Stimulated activated CD4-positive, alpha-beta T cell treated with anti-CD3 and anti-CD28 coated beads, TNF-alpha, amount 100 ng/mL, for 24 hours (primary cell): ENCODE results near the gene FSTL4.
"Not testable (repeated sequence)": the region's sequence is repeated elsewhere in the genome, so short reads cannot be mapped to it uniquely, and the experiment has no call there.

Source experiments
- DNase-seq, 3 experiments: peaks; one replicate each; pipeline ENCODE4 v3.0.0-alpha.2; 2020; ENCODE audit warnings: low read depth in 3 of 3

FSTL4 gene

DNA sequence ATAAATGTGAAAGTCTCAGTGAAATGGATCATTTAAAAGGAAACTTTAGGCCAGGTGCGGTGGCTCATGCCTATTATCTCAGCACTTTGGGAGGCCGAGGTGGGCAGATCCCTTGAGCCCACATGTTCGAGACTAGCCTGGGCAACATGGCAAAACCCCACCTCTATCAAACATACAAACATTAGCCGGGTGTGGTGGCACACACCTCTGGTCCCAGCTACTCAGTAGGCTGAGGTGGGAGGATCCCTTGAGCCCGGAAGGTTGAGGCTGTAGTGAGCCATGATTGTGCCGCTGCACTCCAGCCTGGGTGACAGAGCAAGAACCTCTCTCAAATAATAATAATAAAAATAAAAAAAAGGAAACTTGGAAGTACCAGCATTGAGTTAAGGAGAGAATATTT, 384.4 kb downstream of the FSTL4 start:
- no peak for DNase-seq

DNA sequence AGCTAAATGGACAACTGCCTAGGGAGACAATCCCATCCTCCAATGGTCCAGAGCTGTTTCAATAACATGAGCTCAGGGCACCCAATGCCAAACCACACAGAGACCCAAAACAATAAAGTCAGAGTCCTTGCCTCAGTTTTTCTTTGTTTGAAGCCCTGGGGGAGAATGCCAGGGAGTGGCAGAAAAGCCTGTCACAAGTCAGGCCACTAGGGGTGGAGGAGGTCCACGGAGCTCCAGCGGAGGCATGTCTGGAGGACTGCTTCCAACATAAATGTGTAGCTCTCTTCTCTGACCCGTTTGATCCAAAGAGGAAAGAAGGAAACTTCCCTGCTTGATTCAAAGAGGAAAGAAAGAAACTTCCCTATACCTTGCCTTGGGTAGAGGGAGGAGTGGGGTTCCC, 385.3 kb downstream of the FSTL4 start:
- no peak for DNase-seq

DNA sequence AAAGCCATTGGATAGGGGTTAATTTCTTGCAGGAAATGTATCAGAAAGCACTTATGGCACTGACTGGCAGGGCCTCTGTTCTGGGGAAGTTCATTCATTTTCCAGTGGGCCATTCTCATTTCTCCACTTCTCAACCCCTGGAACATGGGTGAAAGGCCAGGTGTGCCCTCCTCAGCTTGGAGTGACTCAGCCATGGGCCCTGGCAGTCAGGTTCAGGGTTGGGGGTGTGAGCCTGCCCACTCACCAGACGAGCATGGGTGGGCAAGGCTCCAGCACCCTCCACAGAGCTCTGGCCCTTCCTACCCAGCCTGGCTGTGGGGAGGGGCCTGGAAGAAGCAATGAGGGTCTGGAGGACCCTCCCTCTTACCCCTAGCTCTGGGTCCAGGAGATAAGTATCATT, 386.2 kb downstream of the FSTL4 start:
- DNase-seq = no peak

DNA sequence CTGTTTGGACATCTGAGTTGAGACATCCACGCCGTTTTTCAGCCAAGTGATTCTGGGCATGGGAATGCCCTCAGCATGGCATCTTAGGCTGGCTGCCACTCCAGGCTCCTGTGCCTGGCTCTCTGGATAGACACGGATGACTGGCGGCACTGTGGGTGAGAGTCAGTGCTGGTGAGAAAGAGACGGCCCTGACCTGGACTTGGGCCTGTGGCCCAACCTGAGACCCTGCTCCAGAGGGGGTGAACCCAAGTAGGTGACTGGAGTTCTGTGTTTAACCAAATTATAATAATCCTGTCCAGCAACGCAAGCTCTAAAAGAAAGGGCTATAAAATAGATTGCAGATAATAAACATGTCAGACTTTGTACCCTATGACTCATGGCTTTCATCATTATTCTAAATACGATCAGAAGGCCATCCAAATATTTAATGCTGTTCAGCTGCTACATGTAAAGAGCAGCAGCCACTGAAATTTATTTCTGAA, 386.6 kb downstream of the FSTL4 start:
- no peak for DNase-seq

DNA sequence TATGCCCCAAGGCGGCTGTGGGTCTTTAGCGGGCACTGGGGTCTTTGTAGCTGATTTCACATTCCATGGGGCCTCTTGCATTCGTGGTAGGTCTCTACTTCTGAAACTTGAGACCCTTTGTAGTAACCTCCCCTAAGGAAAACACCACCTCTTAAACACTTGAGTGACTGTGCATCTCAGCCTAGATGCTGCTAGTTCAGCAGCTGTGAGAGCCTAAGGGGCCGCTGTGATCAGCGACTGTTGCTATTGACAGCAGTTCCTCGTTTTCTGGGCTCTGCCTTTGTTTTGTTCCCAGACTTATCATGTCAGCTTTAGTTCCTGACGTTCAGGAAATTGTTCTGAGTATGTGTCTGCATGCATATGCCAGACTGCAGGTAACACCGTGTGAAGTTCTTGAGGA, 389.4 kb downstream of the FSTL4 start:
- no peak for DNase-seq

DNA sequence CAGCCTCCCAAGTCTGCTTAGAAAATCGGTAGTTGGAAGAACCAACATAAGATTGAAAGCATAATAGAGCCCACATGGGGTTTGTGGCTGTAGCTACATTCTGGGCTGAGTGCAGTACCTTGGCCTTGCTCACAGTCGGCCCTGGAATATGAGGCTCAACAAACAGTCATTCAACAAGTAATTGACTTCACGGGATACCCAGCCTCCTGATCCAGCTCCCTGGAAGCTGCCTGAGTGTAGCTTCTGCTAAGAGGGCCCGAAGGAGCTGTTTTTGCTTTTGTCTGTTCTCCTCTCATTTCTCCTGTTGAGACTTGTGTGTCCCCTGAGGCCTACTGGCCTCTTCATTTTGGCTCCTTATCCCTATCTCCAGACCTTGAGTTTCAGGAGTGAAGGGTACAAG, 389.8 kb downstream of the FSTL4 start:
- no peak for DNase-seq

DNA sequence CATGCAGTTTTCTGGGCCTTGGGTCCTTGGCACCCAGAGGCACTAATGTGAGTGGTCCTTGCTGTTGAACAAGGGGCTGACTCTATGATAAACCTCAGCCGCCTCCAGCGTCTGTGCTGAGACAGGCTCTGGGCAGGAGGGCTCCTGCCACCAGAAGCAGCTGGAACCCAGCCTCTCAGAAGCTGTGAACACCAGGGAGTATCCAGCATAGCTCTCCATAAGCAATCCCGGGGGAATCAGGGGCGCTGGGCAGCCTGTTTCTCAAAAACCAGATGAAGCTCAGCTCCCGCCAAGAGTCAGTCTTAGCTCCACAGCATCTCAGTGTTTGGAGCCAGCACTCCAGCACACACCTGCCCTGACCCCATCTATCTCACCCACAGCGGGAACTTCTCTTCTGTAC, 390.3 kb downstream of the FSTL4 start:
- no peak for DNase-seq

DNA sequence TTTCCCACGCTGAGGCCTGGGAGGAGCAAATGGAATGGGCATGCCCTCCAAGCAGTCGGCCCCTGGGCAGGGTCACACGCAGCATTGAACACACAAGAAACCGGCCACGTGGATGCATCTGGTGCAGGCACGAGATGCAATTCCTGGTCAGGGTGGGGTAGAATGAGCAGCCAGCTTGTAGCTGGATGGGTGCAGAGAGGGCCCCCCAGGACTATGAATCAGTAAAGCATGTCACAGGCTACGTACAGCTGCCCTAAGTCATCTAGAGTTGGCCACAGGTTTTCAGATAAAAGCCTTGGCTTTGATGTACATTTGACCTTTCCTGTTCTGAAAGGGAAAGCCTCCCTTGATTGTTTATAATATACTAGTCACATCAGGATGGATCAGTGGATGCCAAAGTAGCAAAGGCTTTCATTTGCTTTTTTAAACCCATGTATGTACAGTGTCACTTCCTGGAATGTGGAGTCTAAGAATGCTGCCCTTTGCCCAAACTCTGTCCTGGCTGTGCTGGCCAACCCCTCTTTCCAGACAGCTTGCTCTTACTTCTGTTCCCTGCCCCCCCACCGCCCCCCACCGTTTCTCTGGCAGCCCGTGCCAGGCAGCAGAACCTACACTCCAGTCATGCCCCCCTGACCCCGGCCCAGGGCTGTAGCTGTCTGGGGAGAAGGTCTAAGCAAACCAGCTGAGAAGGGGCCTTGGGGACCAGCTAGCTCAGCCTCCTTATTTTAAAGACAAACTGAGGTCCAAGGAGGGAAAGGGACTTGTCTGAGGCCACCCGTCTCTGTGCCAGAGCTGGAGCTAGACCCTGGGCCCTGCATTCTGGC, 391.3 kb downstream of the FSTL4 start:
- no peak for DNase-seq

DNA sequence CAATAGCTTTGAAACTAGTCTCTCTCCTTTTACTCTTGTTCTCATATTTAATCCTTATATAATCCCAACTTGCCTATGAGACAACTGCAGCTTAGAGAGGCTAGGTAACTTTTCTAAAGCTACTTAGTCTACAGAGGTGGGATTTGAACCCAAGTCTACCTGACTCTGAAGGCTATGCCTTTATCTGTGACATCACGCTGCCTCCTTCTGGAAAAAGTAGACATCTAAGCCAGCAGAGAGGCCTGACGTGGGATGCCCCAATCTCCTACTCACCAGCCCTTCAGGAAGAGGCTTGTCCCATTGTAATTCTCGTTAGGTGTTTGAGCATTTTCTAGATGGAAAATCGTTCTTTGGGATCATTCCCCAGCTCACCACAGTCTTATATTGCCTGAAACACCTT, 393.0 kb downstream of the FSTL4 start:
- no peak for DNase-seq

DNA sequence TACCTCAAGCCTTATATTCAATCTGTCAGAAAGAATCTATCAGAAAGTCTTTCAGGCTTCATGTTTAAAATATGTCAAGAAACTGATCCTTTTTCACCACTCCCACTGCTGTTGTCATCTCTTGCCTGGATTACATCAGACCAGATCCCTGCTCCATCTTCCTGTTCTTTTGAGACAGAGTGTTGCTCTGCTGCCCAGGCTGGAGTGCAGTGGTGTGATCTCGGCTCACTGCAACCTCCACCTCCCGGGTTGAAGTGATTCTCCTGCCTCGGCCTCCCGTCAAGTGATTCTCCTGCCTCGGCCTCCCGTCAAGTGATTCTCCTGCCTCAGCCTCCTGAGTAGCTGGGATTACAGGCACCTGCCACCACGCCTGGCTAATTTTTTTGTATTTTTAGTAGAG, 396.2 kb downstream of the FSTL4 start:
- DNase-seq = not testable (repeated sequence)

DNA sequence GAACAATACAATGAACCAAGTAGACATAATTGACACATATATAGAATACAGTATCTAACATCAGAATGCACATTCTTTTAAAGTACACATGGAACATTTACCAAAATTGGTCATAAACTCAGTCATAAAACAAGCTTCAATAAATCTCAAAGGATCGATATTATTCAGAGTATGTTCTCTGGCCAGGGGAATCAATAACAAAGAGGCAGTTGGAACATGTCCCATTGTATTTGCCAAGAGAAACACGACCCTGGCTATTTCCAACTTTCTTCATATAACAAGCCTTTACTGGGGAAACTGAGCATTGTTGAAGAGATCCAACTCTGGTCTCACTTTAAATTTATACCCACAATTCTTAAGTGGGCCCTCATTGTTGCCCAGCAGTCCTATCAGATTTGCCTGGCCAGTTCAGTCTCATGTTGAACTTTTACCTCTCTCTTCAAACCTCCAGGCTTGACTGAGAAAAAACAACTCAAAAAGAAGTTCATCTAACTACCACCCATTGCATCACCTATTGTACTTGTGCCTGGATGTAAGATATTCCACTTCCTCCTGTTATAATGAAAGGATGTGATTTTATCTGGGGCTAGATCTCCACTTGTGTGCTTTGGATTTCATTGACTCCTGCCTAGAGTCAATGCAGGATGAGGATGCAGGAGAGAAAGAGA, 398.1 kb downstream of the FSTL4 start:
- no peak for DNase-seq

DNA sequence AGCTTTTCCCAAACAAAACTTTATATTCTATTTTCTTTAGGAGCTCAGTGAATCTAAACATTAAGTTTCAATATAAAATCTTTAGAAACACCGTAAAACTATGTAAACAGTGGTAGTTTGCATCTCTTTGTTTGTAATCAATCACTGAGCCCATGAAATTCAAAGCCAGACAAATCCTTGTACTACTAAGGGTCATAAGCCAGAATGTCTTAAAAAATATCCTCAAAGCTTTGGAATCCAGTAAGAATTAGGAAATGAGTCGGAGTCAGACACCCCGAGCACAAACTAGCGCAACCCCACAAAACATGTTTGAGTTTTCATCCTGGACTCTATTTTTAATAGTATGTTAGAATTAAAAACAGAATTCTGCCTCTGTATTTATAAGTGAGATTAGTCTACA, 406.7 kb downstream of the FSTL4 start:
- DNase-seq = no peak

DNA sequence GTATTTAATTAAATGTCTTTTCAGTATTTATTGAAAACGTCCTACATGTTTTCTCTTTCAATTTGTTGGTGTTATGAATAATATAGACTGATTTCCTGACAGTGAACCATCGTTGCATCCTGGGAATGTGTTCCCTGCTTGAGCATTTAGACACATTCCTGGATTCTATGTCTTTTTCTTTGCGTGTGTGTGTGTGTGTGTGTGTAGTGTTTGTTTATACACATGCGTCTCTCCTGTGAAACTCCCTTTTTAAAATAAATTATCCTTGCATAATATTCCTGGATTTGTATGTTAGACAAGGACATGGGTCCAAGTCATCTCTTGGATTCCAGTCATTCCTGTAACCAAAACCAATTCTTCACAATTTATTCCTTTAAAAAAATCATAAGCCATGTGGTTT, 407.1 kb downstream of the FSTL4 start:
- DNase-seq = no peak

DNA sequence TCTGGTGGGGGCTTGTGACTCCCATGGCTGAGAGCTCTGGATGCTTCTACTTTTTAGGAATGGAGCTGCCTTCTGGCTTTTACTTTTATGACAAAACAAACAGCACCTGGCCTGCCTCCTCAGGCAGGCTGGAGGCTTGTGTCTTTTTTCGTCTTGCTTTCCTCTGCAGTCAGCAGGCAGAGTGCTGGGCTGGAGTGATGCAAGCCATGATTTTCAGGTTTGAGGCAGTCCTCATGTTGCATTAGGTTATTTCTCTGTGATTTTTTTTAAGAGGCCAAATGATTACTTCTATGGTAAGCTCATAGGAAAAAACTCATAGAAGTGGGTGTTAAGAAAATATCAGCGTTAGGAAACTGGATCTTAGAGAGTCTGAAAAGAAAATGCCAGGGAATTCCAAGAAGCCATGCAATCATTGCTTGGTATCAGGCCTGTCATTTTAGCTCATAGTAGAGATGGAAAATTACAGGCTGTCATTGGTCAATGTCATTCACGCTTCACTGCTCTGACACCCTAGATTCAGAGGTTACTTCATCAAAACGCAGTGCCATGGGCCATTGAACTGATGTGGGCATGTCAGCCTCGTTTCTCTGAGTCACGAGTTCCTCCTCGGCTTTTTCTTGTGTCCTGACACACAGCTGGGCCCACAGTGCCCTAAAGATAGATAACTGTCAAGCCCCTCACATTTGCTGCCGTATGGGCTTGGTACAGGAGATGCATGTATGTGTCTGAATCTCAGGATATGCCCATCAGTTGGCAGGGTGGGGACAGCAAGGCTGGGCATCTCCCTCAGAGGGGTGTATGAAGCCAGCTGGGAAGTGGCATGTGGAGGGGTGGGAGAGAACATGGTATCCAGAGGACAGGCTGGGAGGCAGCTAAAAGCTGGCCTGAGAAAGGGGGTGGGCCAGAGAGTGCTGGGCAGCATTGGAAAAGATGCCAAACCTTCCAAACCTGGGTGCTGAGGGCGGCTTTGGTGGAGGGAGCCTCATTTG, 408.7 kb downstream of the FSTL4 start:
- no peak for DNase-seq

DNA sequence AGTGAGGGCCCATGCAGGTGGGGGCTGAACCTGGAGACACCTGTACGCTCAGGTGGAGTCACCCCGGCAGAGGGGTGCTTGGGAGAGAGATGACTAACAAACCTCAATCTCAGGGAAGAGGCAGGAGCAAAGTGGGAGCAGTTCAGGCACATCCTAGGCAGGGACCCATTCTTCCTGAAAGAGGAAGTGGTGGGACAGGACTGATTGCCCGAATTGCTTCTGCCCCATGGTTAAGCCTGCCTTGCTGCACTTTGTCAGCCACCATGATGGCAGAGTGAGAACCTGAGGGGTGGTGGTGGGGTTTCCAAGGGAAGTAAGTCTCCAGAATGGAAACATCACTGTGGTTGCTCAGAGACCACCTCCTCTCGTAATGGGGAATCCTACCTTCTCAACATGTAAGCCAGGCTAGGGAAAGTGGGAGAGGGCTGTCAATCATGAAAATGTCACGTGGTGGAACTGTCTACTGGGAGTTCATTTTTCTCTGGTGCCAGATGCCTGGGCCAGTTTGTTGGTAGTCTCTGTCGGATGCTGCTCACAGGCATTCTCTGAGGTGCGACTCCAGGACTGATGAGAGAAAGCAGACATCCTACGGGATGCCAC, 410.2 kb downstream of the FSTL4 start:
- DNase-seq = no peak

DNA sequence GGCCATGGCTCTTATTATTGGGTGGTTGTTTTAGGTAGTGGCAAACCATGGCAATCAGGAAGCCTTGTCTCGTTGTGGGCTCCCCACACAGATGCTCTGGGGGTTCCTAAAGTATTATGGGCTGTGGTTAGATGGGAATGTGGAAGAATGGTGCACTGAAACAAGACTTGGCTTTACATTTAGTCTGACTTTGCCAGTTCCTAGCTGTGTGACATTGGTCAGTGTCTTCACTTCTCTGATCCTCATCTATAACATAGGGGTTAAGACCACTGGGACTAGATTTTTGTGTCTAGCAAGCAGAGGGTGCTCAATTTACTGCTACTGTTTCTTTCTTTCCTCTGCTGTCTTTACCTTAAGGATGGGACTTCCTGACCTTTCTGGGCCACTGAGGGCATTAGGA, 411.0 kb downstream of the FSTL4 start:
- DNase-seq = no peak

DNA sequence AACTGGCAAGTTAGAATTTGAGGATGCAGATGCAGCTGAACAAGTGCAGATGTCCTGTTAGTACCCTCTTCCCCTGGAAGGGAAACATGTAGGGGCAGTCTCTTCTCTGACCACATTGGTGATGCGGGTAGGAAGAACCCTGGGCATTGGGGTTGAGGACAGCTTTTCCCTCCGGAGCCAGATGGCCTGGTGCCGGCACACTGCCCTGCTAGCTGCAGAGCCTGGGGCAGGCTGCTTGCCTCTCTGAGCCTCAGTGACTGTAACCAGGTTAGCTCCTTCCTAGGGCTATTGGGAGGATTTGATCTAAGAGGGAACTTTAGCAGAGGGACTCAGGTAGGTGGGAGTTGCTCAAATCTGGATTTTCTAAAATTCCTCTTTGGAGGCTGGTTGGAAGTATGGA, 412.1 kb downstream of the FSTL4 start:
- DNase-seq = no peak

DNA sequence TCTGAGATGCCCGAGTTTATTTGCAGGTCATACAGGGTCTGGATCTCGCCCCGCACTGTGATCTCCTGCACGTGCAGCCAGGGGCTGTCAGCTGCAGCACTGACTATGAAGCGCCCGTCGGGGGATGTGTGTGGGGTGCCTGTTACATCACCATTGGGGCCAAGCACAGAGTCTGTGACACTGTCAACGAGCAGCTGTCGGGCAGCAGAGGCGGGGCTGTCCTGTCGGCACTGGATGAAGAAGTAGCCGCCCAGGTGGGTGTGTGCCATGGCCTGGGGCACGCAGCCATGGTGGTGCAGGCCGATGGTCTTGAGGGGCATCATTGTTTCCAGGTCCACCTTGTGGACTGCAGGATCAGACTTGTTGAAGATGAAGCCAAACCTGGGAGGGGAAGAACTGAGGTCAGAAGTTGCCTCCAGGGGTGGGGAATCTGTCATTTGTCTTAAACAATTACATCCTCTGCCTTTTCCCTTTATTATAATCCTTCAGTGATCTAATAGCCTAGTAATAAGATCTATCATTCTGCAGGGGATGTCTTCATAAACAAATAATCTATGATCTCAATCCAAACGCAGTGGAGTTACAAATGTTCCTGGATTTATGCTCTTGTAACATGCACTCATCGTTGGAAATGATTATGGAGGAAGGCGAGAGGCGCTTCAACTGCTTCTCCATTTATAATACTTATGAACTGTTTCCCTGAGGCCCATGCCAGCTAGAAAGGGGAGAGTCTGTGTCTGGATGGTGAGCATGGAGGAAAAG, 412.7 kb downstream of the FSTL4 start:
- no peak for DNase-seq

DNA sequence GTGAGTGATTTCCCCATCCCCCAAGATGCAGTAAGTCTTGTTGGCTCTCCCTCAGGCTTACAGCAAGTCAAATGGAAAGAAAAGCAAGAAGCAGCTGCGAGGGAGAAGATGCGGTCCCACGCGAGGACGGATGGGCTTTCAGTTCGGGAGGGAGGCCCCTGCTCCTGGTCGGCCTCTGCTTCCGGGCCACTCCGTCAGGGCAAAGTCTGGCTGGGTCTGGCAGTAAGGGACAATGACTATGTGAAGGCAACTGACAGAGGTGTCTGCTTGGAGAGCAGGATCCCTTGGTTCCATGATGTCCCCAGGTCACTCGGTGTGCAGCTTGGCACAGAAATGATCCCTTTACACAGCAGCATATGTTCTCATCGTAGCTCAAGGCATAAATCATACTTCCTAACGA, 413.8 kb downstream of the FSTL4 start:
- no peak for DNase-seq

DNA sequence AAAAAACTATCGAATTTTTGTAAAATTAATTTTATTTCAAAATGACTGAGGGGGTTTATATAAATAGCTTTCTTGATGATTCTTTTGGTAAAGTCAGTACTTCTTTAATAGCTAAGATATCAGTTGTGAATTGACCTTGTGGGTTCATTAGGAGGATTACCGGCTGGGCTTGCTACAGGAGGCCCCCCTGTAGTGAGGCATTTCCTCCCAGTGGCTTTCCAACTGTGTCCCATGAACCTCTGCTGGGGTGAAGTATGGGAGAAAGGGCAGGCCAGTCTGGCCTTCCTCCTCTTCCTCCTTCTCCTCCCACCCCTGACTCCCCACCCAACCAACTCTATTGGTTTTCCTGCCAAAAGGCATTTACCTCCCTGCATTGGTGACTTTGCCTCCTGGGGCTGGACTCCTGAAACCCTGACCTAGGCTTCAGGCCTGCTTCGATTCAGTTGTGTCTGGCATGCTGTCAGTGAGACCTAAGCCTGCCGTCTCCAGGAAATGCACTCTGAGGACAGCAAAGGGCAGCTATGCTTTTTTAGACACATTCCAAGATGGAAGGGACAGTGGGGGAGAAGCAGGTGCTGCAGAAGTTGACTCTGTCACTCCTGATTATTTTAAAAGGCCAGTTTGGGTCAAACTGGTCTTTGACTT, 415.8 kb downstream of the FSTL4 start:
- no peak for DNase-seq

DNA sequence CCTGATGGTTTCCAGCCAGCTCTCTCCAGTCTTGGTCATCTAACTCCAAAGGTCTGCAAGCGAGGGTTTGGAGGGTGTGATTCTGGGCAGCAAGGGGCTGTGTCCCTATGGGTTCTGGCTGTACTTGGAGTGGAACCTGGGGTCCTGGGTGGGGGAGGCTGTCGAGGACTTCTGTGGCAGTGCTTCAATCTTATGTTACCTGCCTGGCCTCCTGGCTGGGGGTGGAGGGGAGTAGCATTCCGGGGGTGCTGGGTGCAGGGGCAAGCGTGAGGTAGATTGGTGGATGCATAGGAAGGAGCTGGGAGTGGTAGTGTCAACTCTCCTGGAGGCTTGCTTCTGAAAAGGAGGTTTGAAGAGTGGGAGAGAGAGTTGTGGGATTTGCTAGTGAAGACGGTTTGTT, 417.1 kb downstream of the FSTL4 start:
- no peak for DNase-seq
